CD4-positive, alpha-beta T cell treated with Interleukin-17A for 4 hours (primary cell): ENCODE results near the gene PAFAH2.
A peak's percentile ranks its signal among the peaks of the same experiment; 100 is the strongest.
"Not testable (repeated sequence)": the region's sequence is repeated elsewhere in the genome, so short reads cannot be mapped to it uniquely, and the experiment has no call there.

Experiments used
- DNase-seq: peaks from one replicate; pipeline ENCODE4 v3.0.0-alpha.2; 2020; ENCODE audit warnings: mixed read lengths

Gene PAFAH2

DNA sequence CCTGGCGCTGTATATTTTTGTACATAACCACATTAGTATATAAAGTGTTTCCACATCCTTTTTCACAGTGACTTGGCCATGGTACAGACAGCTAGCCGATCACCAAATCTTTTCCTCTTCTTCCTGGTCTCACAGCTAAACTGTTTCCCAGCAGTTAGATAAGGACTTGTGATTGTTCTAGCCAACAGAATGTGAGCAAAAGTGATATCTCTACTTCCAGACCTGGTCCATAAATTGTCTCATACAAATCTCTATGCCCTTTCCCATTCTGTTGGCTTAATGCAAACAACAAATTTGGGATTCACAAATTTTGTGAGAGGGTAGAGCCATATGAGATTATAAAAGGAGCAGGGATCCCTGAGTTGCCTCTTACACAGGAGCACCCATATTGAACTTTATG, 19.5 kb downstream of the PAFAH2 start:
- no peak for DNase-seq

DNA sequence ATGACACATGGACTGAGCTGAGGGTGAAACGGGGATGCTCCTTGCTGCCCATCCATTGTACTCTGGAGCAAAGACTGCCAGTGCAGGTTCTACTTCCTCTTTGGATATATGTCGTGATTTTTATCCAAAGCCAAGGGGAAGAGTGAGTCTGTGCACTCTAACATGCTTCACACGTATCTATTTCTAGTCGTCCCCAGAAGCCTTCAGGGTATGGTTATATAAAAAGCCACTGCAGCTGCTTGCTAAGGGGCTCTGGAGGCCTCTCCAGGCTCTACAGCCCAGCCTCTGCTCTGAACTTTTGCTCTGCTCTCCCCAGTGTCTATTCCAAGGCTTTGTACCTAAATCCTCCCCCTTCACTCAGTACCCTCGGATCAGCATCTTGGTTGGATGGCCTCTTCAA, 20.1 kb downstream of the PAFAH2 start:
- no peak for DNase-seq

DNA sequence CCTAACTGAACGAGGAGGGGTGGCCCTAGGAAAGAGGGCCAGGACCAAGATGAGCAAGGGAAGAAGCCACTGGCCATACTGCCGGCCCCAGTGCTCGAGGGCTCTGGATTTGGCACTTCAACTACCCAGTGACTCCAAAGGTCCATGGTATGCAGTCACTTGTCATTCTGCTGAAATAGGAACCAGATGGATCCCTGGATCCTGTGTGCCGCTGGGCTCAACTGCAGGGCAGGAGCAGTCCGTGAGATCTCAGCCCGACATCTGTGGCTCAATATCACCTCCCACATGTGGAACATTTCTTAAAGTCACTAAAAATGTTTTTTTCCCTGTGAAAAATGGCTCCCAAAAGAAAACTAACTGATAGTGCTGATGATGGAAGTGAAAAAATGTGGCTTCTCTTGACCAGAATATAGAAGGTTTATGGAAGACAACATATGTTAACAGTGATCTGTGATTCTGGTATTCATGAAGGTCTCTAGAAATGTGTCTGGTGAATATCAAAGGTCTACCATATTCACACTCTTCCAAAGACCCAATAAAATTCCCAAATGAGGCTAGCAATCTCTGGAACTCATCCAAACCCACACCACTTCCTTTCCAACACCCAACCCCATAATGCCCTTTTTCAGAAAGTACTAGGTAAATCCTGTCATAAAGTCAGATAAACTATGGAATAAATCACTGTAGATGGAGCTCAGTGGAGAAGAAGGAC, 24.1 kb downstream of the PAFAH2 start:
- no peak for DNase-seq

GRCh38 chr1:25971811-25972180, 26.1 kb downstream of the PAFAH2 start:
- DNase-seq, result no peak

DNA sequence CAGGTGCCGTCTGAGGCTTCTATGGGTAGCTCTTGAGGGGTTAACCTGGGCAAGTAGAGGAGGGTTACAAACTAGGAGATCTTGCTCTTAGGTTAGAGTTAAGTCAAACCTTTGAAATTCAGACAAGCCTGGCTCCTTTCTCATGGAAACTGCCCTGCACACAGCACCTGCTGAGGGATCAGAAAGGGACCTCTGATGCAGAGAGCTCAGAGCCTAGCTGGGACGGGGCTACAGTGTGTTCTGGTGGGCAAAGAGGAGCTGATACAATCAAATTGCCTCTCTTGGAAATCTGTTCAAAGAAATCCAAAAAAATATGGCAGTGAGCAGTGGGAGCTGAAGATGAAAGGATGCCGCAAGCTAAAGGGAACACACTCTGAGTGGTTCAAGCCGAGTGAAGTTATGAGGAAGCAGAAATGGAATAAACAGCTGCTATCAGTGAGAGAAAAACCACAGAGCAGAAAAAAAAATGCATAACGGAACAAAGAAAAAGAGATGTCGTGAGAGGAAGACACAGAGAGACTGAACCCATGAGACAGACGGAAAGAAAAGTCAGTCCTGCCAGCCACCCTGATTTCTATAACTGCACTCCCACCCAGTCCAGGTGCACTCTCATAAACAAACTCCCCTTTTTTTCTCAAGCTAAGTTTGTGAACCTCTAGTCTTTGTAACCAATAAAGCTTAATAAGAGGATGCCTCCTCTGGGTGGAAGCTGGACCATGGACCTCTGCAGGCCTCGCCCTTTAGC, 26.6 kb downstream of the PAFAH2 start:
- peak; percentile 57 for DNase-seq

DNA sequence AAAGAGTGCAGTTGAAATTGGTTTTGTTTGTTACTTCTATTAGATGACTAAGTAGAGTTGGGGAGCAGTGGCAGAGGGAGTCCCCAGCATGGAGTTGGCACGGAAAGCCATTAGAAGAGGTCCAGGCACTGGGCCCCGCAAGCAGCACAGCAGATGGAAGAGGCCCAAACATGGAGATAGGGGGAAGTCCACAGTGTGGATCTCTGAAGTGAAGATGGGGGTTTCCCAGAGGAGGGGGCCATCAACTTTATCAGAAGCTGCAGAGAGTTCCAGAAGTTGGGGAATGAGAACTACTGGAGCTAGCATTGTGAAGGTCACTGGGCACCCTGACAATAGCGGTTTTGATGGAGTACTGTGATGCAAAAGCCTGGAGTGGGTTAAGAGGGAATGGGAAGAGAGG, 30.6 kb downstream of the PAFAH2 start:
- DNase-seq, result no peak

GRCh38 chr1:25959611-25960010, 38.3 kb downstream of the PAFAH2 start:
- DNase-seq, result no peak

DNA sequence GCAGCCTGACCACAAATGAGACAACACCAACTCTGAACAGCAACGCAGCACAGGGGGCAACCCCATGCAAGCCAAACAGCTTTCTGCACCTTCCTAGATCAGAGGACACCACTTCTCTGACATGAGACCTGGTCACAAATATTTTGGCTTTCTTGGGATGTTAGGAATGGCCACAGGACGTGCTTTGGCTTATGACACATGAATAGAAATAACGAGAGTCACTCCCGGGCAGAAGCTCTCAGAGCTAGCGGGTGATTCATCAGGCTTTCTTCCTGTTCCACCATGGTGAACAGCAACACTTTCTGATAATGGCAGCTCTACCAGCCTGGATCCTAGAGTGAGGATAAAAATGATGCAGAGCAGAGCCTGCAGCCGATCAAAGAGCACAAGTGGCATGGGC, 39.4 kb downstream of the PAFAH2 start:
- no peak for DNase-seq

GRCh38 chr1:25955553-25955952, 42.3 kb downstream of the PAFAH2 start:
- DNase-seq, result no peak

DNA sequence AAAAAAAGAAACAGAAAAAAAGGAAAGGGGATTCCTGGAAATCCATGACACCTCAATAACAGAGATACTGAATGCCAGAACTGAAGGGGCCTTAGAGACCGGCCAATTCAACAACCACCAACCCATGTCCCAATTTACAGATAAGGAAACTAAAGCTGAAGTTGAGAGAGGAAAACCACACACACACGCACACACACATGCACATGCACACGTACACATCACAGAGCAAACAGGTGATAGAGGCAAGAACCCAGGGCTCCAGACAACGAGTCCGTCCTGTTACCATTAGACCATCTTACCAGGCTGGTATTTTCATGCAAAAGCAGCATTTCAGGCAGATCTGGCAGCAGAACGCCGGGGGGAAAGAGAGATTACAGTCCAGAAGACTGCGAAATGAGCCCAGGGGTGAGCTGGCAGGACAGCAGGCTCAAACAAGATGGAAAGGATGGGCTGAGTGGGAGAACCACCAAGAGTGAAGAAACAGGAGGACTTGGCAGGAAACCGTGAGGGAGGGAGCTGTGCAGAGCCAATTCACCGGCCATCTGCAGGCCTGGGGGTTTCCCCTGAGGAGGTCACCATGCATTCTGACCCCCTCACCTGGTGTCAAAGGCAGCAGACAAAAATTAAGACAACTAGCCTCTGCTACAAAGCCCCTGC, 43.5 kb downstream of the PAFAH2 start:
- no peak for DNase-seq

DNA sequence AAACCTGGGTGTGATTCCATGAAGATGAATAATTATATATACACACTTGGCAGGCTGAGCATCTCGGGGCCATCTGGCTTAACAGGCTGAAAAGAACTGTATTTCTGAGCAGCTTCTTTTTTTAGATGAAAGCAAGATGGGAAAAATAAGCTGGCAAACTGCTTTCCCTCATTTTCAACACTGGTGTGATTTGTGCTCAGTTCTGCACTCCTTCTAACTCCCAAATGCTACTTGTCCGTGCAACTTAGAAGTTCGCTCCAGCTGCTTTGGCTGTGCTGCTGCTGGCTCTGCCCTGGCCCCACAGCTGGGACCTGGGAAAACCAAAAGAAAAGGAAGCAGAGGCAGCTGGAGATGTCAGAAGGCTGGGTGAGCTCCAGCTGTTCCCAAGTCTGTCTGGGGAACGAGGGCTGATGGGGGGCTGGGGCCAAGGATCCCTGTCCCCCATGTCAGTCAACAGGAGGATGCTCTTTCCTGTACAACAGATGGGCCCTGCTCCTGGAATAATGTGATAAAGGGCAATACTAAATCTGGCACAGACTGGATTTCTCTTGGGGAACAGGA, 44.9 kb downstream of the PAFAH2 start:
- DNase-seq, result no peak

GRCh38 chr1:25948641-25949040, 49.2 kb downstream of the PAFAH2 start:
- no peak for DNase-seq

GRCh38 chr1:25947027-25947426, 50.8 kb downstream of the PAFAH2 start:
- DNase-seq, result no peak

DNA sequence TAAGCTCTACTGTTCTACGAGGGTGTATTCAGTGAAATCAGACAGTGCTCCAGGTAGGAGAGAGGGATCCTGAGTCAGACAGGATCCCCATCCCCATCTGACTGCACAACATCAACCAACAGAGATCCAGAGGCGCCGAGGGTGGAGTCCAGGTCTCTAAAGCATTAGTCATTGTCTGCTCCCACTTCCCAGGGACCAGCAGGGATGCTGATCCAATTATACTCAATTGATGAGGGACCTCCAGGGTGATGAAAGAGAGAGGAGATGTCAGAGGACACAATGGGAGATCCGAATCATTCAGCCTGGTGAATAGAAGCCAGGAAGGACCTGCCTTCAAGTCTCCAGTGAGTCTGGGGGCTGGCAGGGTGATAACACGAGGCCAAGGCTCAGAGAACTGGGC, 52.1 kb downstream of the PAFAH2 start:
- DNase-seq, result no peak

- DNase-seq, result no peak
Measured at GRCh38 chr1:25944986-25945385, 52.9 kb downstream of the PAFAH2 start.

DNA sequence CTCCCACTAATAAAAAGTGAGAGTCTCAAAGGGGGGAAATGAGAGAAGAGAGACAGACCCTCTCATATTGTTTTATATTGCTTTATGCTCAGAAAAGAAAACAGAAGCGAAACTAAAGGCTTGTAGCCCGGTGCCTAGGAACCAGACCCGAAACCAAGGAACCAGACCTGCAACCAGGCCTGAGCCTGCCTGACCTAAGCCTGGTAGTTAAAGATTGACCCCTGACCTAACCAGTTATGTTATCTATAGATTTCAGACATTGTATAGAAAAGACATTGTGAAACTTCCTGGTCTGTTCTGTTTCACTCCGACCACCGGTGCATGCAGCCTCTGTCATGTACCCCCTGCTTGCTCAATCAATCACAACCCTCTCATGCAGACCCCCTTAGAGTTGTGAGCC, 54.4 kb downstream of the PAFAH2 start:
- not testable (repeated sequence) for DNase-seq

- no peak for DNase-seq
Measured at GRCh38 chr1:25936947-25937346, 60.9 kb downstream of the PAFAH2 start.

DNA sequence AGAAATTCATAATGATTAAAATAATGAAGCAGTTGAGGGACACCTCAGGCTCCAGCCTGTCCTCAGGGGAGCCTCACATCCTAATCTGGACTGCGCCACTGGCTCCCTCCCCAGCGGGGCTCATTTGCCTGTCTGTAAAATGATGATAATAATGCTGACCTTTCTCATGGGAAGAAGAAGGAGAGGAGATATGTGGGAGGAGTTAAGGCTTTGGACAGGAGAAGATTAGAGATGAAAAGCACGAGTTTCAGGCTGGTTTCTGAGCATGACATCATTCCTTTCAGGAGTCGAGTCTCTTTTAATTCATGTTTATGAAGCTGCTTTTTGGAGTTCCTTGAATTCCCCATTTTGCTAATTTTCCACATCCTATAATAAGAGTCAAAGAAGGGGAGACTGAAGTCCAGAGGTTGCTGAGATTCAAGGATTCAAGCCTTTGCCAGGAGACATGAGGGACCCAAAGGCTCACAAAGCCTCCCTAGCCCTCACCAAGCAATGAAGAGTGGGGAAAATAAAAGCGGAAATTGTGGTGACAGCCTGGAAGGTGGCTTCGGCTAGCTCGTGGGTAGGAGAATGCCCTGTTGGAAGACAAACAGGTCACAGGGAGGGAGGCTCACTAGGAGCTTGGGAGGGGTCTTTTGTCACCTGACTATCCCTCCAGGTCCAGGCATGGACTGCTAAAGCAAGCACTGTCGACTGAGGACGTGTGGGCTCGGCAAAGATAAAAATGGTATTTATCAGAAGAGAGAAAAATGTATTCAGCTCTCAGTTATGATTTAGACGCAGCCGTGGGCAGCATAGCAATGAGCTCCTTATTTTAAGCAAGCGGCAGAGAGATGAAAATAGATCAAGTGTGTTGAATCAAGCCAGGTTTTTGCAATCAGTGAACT, 64.1 kb downstream of the PAFAH2 start:
- no peak for DNase-seq

- not testable (repeated sequence) for DNase-seq
Measured at GRCh38 chr1:25932811-25933400, 65.0 kb downstream of the PAFAH2 start.

DNA sequence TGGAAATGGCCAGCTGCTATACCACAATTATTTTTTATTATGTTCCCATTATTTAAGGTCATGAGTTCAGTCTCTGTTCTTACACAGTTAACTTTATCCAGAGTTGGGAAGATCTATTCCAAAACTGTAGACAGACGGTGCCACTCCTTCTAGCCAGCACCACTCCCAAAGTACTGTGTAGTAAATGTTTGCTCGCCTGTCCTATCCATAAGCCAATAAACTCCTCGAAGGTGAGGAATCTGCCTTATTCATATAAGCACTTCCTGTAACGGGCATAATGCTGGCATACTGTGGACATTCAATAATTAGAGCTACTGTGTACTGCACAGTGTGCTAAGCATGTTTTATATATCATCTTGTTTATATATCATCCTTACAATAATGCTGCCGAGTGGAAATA, 65.5 kb downstream of the PAFAH2 start:
- no peak for DNase-seq

DNA sequence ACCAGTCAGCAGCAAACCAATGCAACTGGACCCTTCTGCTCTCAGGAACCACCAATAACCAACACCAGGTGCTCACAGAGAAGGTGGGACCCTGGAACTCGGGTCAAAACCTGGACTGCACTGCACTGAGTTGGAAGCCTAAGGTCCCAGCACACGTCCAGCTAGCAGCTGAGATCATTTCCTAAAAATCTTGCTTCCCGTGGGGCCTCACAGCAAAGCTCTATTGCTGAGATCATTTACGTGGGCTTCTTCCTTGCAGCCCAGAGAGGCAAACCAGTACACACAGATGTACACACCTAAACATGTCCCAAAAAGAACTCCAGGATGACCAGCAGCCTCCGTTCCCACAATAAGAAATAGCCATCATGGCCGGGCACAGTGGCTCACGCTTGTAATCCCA, 68.8 kb downstream of the PAFAH2 start:
- no peak for DNase-seq

GRCh38 chr1:25927521-25928265, 70.2 kb downstream of the PAFAH2 start:
- no peak for DNase-seq
